GM12878 (cell line): Measurements from ENCODE around the gene GGT5. TPM values are rescaled to one million over a fixed set of nuclear protein-coding genes. Genes with fewer than 3 reads are reported as not detected.

ENCODE experiments used
- ATAC-seq: fragments of 200-7000 bp; cut with Tn5 transposase; 3 replicates; pipeline ENCODE4 v1.9.1; 2020; ENCODE audit warnings: mild to moderate bottlenecking, moderate library complexity
- BruUV-seq: library from RNA; stranded (reverse); fragments of 400-500 nt; replicated peaks from 2 replicates; lab custom pipeline; 2021; lab: Mats Ljungman, UMichigan
- CTCF ChIA-PET: fragments of 300-600 bp; sonication (Branson Sonifier 250); formaldehyde crosslinking; extraction: SDS; loops from one replicate; lab custom pipeline; 2021; ENCODE audit warnings: inconsistent platforms; lab: Yijun Ruan, JAX
- POLR2A ChIA-PET: fragments of 350-600 bp; formaldehyde crosslinking; extraction: SDS; loops from one replicate; lab custom pipeline; 2021; ENCODE audit warnings: inconsistent platforms; lab: Charles Lee
- RAD21 ChIA-PET: fragments of 300-600 bp; sonication (Branson Sonifier 250); formaldehyde crosslinking; loops from one replicate; lab custom pipeline; 2023; ENCODE audit warnings: antibody characterized with exemption; ENCODE audit not compliant: unreplicated experiment; lab: Charles Lee
- SMC1A ChIA-PET: fragments of 300-600 bp; sonication (Branson Sonifier 250); formaldehyde crosslinking; loops from one replicate; lab custom pipeline; 2023; ENCODE audit not compliant: unreplicated experiment, uncharacterized antibody; lab: Charles Lee
- DNase-seq: peaks from one replicate; pipeline ENCODE4 v3.0.0-alpha.2; 2011; ENCODE audit warnings: low read depth, low spot score
- FAIRE-seq: peaks from 3 replicates; lab custom pipeline; 2011; peaks lifted over from hg19 to GRCh38; lab: Jason Lieb, UNC
- H2AFZ ChIP-seq: 2 replicates; pipeline ENCODE4 v1.6.0; 2011; ENCODE audit warnings: low read depth, low read length, control low read depth; ENCODE audit not compliant: control insufficient read depth
- H3K27ac ChIP-seq: 2 replicates; pipeline ENCODE4 v1.5.1; 2011; ENCODE audit warnings: control low read depth; ENCODE audit not compliant: control insufficient read depth, insufficient read depth
- H3K27me3 ChIP-seq, 2 experiments: replicated peaks in 1 of 2; 2 replicates each; pipeline versions ENCODE4 v1.6.0 to v1.6.1; 2011; ENCODE audit warnings: low read length in 1 of 2; ENCODE audit not compliant: control insufficient read depth in 2 of 2, insufficient read depth in 2 of 2
- H3K36me3 ChIP-seq, 2 experiments: 2 replicates each; pipeline ENCODE4 v1.5.1; 2011; ENCODE audit warnings: low read length in 1 of 2; ENCODE audit not compliant: control insufficient read depth in 2 of 2, insufficient read depth in 2 of 2
- H3K4me1 ChIP-seq: 2 replicates; pipeline ENCODE4 v1.6.1; 2011; ENCODE audit warnings: mild to moderate bottlenecking, low read length, moderate library complexity, mixed read lengths; ENCODE audit not compliant: control insufficient read depth, insufficient read depth
- H3K4me2 ChIP-seq: 2 replicates; pipeline ENCODE4 v1.6.0; 2011; ENCODE audit warnings: control low read depth; ENCODE audit not compliant: control insufficient read depth, insufficient read depth
- H3K4me3 ChIP-seq: fragments of 200-600 bp; sonication (generic); 2 replicates; pipeline ENCODE4 v1.5.1; 2016
- H3K79me2 ChIP-seq: 2 replicates; pipeline ENCODE4 v1.6.0; 2011; ENCODE audit warnings: low read length; ENCODE audit not compliant: control insufficient read depth, insufficient read depth
- H3K9ac ChIP-seq: 2 replicates; pipeline ENCODE4 v1.8.0; 2011; ENCODE audit warnings: low read length, control low read depth, mixed read lengths; ENCODE audit not compliant: control insufficient read depth, insufficient read depth
- H3K9me3 ChIP-seq: replicated peaks from 3 replicates; pipeline ENCODE4 v1.5.1; 2011; ENCODE audit warnings: mild to moderate bottlenecking, low read length; ENCODE audit not compliant: control insufficient read depth, insufficient read depth
- H4K20me1 ChIP-seq: 2 replicates; pipeline ENCODE4 v1.6.0; 2011; ENCODE audit not compliant: control insufficient read depth, insufficient read depth
- BHLHE40 ChIP-seq, 2 experiments: fragments of 450-650 bp in 1 of 2; IDR thresholded peaks; 2 replicates each; pipeline ENCODE4 v1.6.1; 2011 to 2017; ENCODE audit warnings: low read depth in 2 of 2, borderline replicate concordance in 1 of 2, improper control_type of control experiment in 1 of 2, low read length in 1 of 2, mild to moderate bottlenecking in 1 of 2
- CBX5 ChIP-seq: sonication (generic); IDR thresholded peaks from 2 replicates; pipeline ENCODE4 v1.6.1; 2016; ENCODE audit warnings: low read depth, moderate library complexity, mild to moderate bottlenecking, inconsistent platforms
- CHD1 ChIP-seq: IDR thresholded peaks from 2 replicates; pipeline ENCODE4 v1.6.1; 2012; ENCODE audit warnings: low read depth, low read length, improper control_type of control experiment
- DPF2 ChIP-seq: fragments of 450-650 bp; IDR thresholded peaks from 2 replicates; pipeline ENCODE4 v1.6.1; 2017; ENCODE audit warnings: mild to moderate bottlenecking
- ELK1 ChIP-seq: IDR thresholded peaks from 2 replicates; pipeline ENCODE4 v1.6.1; 2012; ENCODE audit warnings: low read depth, low read length, improper control_type of control experiment
- KDM1A ChIP-seq: fragments of 200-600 bp; sonication (generic); IDR thresholded peaks from 2 replicates; pipeline ENCODE4 v1.6.1; 2016; ENCODE audit warnings: borderline replicate concordance
- MEF2A ChIP-seq: IDR thresholded peaks from 2 replicates; pipeline ENCODE4 v1.6.1; 2011; ENCODE audit warnings: low read depth, mild to moderate bottlenecking, low read length, moderate library complexity; ENCODE audit not compliant: insufficient read depth
- NFIC ChIP-seq: IDR thresholded peaks from 2 replicates; pipeline ENCODE4 v1.6.1; 2012; ENCODE audit warnings: low read depth, mild to moderate bottlenecking, inconsistent platforms, low read length, moderate library complexity
- NR2C1 ChIP-seq: fragments of 450-650 bp; IDR thresholded peaks from 2 replicates; pipeline ENCODE4 v1.6.1; 2017; ENCODE audit warnings: antibody characterized with exemption, mild to moderate bottlenecking, moderate library complexity
- NR2F1 ChIP-seq: fragments of 450-650 bp; conservative IDR thresholded peaks from 2 replicates; pipeline ENCODE4 v1.6.1; 2017; ENCODE audit warnings: mild to moderate bottlenecking
- PAX5 ChIP-seq: IDR thresholded peaks from 2 replicates; pipeline ENCODE4 v1.6.1; 2011; ENCODE audit warnings: low read depth, low read length, borderline replicate concordance
- POLR2AphosphoS5 ChIP-seq: IDR thresholded peaks from 2 replicates; pipeline ENCODE4 v1.6.1; 2011; ENCODE audit warnings: mild to moderate bottlenecking, low read length, inconsistent platforms
- RELA ChIP-seq: fragments of 450-650 bp; IDR thresholded peaks from 2 replicates; pipeline ENCODE4 v1.8.0; 2014; ENCODE audit warnings: borderline replicate concordance; ENCODE audit not compliant: partially characterized antibody
- ZNF207 ChIP-seq: fragments of 450-650 bp; IDR thresholded peaks from 2 replicates; pipeline ENCODE4 v1.6.1; 2014; ENCODE audit warnings: antibody characterized with exemption, mild to moderate bottlenecking, borderline replicate concordance
- WGBS: methylation state at CpG from one replicate; pipeline ENCODE4 v1.1.6; 2016; ENCODE audit warnings: low lambda C conversion rate; ENCODE audit not compliant: insufficient replicate concordance, insufficient coverage; ENCODE audit errors: missing lambda C conversion rate; 5-methylcytosine and 5-hydroxymethylcytosine counted together
- in situ Hi-C: fragments of 300-500 bp; cut with MboI; formaldehyde crosslinking; loops from 9 replicates; pipeline ENCODE4 v1.14.3; 2018; ENCODE audit warnings: mixed read lengths
- intact Hi-C: fragments of 100-400 bp; cut with micrococcal nuclease; formaldehyde crosslinking; loops from one replicate; pipeline ENCODE4 v1.14.2; 2022; ENCODE audit not compliant: unreplicated experiment
- polyA plus RNA-seq, 11 experiments: library from polyadenylated mRNA; depleted of rRNA in 4 of 11; unstranded in 6 of 11; stranded (reverse) in 5 of 11; fragments of >200 nt; fragmentation: Nextera tagmentation in 4 of 11; fragmentation: Illumina TruSeq in 1 of 11; extraction: Ambion mirVana in 4 of 11; extraction: Trizol in 1 of 11; gene quantifications; 1 replicate in 1 of 11; 2 replicates in 10 of 11; pipeline versions ENCODE4 v1.2.1 to v1.2.3, GENCODE V29; 2011 to 2016; ENCODE audit warnings: inconsistent platforms in 2 of 11, missing spikeins in 2 of 11, low read depth in 1 of 11
- total RNA-seq, 4 experiments: library from RNA; depleted of rRNA in 3 of 4; stranded (reverse); fragments of >200 nt in 3 of 4; fragmentation: Illumina TruSeq in 1 of 4; extraction: Trizol in 1 of 4; gene quantifications; 2 replicates each; pipeline versions ENCODE4 v1.2.1 to v1.2.3, GENCODE V29; 2013 to 2021

GGT5 gene
- total and polyA plus RNA-seq, 10 of the 15 experiments (the other 5 are each of a cell fraction or from before 2014, with no cell fraction given), result 0.34 TPM; not detected in 9

GRCh38 chr22:24217384-24217783, 27.5 kb downstream of the GGT5 start:
- H3K27me3 ChIP-seq, result no peaks in the 10 kb centered on the region; a peak in 1 of 4 replicates
- no peaks in the 10 kb centered on the region; a peak in 1 of 4 replicates for H3K36me3 ChIP-seq
- no peak overlapping the region for H3K9ac ChIP-seq
- WGBS, result 44% methylated on average over 3 of the region's 3 CpGs
- H3K4me3 ChIP-seq, result no peak overlapping the region
- POLR2A ChIA-PET, result no interaction called here
- H3K9me3 ChIP-seq, result no peaks in the 10 kb centered on the region
- SMC1A ChIA-PET, result no interaction called here
- peaks cover 4% of the 10 kb centered on the region; the same call in 1 of the 2 replicates for H3K4me1 ChIP-seq
- no peak overlapping the region for H3K4me2 ChIP-seq
- no peaks in the 10 kb centered on the region for H3K79me2 ChIP-seq
- DNase-seq (no peak), FAIRE-seq (no peak), ATAC-seq (no peak)
- H2AFZ ChIP-seq, result no peak overlapping the region
- CTCF ChIA-PET, result interaction anchor here (1.2 to 4.3 kb wide), 3 partner anchors 9 to 286 kb away, joined by 3 to 18 read pairs (median 3); no protein-coding TSS in a partner anchor
- TF ChIP-seq RELA (no peak), DPF2 (no peak), ELK1 (no peak), NR2F1 (no peak), CBX5 (no peak), NR2C1 (no peak), NFIC (no peak), BHLHE40 (IDR thresholded peaks at IDR 0.05; ENCODE audit: borderline replicate concordance in 1 of 2, low read depth in 2 of 2, low read length in 1 of 2) (no peak), CHD1 (no peak), KDM1A (no peak), ZNF207 (no peak), POLR2AphosphoS5 (no peak), MEF2A (no peak), PAX5 (no peak)
- H3K27ac ChIP-seq, result no peak overlapping the region
- no TSS peak for BruUV-seq
- RAD21 ChIA-PET, result no interaction called here
- intact Hi-C loops, result no loop called here
- in situ Hi-C loops, result no loop called here
- no peaks in the 10 kb centered on the region for H4K20me1 ChIP-seq
